Right lung (tissue), 5 donors: ENCODE results near the gene TRAK1. TPM values are rescaled to one million over a fixed set of nuclear protein-coding genes. Genes with fewer than 3 reads are reported as not detected.

Experiments
- DNase-seq, 2 donors: peaks; one replicate each; pipeline ENCODE4 v3.0.0-alpha.2; 2013
- polyA plus RNA-seq, 5 donors: library from polyadenylated mRNA; unstranded; fragments of 120-200 nt; gene quantifications; one replicate each; pipeline versions ENCODE4 v1.2.1 to v1.2.3, GENCODE V29; 2013; ENCODE audit warnings: inconsistent platforms in 1 of 5, low replicate concordance in 1 of 5; ENCODE audit not compliant: insufficient read length in 5 of 5, insufficient read depth in 1 of 5

The TRAK1 gene
- polyA plus RNA-seq, 5 donors = 28.0 to 31.9 (median 28.3) TPM

DNA sequence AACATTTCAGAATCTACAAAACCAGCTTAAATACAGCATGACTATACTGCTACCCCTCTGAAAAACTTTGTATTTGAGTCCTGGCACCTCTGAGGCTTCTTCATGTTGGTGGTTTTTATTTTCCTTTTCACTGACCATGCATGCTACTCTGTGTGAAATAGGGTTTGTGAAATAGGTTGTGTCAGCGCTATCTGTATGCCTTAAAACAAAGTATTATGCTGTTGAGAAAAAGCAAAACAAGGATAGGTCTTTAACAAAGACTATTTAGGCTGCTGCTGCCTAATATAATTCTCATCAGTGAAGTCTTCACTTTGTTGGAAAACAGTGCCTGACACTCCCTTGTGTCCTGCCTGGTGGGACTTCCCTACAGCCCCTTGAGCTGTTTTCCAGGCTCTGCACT, 28.7 kb upstream of the TRAK1 start:
- DNase-seq = no peak

DNA sequence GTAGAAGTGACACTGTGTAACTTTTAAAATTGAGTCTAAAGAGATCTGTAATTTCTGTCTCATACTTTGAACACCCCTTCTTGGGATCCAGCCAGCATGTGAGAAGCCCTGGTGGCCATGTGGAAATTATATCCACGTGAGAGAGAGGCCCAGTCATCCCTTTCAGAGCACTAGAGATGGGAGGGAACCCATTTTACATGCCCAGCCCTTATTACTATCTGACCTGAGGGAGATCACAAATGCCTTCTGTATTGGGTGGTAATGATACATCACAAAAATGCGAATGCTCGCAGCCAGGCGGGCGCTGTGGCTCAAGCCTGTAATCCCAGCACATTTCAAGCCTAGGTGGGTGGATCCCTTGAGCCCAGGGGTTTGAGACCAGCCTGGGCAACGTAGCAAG, 27.3 kb upstream of the TRAK1 start:
- DNase-seq = no peak

DNA sequence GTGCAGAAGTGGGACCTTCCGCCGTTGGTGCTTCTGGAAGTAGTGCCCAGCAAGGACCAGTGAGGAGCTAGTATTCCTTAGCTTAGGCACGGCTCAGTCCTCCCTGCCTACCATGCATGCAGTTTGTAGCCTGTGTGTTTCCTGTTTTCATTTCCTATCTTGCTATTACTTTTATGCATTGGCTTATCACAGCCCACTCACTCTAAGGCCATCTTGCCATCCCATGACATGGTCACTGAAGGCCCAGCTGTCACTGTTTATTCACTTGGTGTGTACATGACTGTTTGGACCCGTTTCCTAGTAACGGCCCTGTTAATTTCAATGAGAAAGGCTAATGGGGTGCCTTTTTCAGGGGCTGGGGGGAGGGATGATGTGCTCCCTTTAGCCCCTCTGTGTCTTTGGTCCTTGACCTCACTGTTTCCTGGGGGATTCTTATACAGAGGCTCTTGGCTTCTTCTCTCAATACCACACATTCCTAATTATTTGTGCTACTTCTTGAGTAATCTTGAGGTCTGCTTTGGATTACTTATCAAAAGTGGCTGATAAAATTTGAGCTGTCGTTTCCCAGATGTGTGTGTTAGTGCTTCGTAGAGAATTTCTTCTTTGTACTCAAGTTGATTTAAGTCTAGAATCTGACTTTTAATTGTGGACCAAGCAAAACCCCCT, 24.5 kb upstream of the TRAK1 start:
- peak; percentile 74 to 83 for DNase-seq

DNA sequence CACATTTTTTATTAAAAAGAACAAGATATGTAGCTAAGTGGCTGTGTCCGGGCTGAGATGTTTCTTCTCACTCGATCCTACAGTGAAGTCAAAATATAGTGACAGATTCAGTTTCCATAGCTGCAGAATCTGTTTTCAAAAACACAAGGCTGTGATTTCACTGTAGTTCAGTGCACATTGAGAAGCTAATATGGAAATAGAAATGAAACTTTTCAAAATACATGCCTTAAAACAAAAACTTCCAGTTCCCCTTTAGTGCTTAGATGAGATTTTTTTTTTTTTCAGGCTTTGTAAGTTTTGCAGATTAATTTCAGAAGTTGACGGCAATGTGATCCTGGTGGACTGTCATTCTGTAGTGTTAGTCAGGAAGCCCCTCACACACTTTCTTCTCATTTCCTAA, 23.8 kb upstream of the TRAK1 start:
- peak; percentile 80 to 85 for DNase-seq

DNA sequence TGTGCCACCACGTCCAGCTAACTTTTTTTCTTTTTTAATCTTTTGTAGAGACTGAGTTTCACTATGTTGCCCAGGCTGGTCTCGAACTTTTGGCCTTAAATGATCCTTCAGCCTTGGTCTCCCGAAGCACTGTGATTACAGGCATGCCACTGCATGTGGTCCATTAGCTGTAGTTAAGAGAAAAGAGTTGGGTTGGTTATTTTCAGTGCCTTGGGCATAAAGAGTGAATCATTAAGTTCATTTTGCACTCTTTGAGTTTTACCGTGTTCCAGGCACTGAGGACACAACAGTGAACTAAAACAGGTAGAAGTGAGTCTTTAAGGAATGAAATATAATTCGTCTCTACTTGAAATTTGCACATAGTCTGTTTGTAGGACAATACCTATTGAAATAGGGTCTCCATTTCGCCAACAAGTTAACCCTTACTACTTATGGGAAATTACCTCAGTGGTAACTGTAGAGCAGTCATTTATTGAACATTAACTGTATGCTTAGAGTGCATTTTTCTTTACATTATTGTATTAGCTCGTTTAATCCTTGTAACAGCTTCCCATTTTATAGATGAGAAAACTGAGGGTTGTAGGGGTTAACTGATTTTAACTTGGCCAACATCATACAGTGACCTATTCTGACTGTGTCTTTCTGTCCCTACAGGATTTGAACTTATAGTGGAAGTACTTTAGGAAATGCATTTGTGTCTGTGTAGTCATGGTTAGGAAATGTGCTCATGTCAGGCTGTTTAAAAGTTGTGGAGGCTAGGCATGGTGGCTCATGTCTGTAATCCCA, 22.7 kb upstream of the TRAK1 start:
- DNase-seq = no peak

DNA sequence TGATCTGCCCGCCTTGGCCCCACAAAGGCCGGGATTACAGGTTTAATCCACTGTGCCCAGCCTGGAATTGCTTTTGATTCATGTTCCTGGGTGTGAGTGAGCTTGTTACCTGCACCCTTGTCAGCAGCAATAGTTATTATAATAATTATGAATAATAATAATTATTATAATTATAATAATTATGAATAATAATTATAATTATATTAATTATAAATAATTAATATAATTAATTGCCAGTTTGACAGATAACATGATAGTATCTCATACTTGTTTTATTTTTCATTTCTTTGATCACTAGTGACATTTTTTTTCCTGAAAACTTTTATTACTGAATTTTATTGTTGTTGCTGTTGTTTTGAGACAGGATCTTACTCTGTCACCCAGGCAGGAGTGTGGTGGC, 21.1 kb upstream of the TRAK1 start:
- DNase-seq = no peak

DNA sequence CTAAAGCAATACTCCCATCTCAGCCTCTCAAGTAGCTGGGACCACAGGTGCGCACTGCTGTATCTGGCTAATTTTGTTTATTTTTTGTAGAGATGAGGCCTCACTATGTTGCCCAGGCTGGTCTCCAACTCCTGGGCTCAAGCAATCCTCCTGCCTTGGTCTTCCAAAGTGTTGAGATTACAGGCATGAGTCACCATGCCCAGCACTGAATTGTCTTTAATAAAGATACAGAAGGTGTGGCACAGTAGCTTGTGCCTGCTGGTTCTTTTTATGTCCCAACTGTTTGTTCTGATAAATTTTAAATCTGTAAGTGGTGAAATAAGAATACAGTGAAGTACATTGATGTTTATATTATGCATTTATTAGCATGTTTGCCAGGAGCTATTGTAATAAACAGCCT, 20.6 kb upstream of the TRAK1 start:
- DNase-seq = no peak

DNA sequence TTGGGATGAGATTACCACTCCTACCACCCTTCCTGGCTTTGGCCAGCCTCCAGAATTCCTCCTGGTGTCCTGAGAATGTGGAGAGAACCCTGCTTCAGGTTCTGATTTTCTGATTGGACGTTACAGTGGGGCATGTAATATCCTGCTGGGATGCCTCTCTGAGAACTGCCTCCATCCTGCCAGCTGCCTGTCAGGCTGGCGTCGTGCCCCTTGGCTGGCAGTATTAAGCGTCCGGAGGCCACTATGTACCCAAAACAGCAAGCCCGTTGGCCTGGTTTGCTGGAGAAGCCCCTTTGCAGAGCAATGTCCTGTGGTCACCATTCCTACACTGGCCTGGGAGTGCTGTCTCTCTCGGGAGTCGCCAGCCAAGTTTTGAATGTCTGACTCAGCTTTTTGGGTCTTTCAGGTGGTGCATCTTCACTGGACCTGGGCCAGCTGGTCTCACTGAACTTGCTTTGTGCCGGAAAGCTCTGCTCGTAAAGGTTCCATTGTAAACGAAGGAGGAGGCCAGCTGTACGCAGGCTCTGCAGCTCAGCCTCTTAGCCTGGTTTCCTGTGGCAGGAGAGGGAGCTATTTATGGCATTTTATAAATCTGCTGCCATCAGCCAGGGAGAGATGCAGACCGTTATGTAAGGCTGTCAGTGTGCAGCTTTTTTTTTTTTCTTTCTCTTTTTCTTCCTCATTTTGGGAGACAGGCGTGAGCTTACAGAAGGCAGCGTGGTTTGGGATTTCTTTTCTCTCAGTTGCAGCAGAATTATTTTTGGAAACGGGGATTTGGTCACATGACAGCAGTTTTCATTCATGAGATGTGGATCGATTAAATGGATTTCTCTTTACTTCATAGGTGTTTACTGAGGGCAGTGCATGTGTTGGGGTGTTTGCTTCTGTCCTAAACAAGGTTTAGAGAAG, 19.0 kb upstream of the TRAK1 start:
- peak; percentile 65 to 71 for DNase-seq

DNA sequence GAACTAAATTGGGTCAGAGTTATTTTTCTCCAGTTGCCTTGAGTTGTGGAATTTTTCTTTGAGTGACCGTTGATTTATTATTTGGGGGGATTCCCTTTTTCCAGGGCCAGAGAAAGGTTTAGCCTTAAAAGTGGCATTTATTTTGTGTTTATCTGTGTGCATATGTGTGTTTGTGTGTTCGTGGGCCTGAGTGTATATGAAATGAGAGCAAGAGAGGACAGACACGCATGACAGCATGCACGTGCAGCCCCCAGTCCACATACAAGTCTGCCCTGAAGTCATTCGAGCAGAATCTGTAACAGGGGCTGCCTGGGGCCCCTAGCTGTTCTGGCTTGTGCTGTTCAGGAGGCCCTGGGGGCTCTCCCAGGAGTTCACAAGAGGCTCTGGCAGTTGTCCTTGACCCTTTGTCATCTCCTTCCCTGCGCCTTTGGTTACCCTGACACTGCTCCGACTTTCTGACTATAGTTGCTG, 18.3 kb upstream of the TRAK1 start:
- DNase-seq = peak; percentile 45 to 61

DNA sequence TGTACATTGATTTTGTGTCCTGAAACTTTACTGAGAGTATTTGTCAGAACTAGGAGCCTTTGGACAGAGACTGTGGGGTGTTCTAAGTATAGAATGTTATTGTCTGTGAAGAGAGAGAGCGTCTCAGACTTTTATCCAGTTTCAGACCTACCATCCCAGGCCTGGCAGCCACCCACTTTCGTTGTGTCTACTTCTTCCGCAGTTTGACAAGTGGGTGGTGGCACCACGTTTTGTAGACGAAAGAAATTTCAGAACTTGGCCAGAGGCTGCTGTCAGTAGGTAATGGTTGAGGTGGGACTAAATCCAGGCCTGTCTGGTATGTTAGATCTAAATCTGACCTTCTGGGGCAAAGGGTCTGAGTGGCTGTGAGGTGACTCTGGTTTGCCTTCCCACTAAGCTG, 13.4 kb upstream of the TRAK1 start:
- no peak for DNase-seq

DNA sequence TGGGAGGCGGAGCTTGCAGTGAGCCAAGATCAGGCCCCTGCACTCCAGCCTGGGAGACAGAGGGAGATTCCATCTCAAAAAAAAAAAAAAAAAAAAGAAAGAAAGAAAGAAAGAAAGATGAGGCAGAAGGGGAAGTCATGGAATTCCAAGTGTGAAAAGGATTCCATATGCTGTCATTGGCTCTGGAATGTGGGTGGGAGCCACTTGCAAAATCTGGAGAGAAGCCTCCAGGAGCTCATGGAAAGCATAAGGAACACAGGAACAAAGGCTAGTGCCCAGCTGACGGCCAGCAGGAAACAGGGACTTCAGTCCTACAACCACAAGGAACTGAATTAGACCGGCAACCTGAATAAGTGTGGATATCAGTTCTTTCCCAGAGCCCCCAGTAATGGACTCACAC, 12.5 kb upstream of the TRAK1 start:
- no peak for DNase-seq

DNA sequence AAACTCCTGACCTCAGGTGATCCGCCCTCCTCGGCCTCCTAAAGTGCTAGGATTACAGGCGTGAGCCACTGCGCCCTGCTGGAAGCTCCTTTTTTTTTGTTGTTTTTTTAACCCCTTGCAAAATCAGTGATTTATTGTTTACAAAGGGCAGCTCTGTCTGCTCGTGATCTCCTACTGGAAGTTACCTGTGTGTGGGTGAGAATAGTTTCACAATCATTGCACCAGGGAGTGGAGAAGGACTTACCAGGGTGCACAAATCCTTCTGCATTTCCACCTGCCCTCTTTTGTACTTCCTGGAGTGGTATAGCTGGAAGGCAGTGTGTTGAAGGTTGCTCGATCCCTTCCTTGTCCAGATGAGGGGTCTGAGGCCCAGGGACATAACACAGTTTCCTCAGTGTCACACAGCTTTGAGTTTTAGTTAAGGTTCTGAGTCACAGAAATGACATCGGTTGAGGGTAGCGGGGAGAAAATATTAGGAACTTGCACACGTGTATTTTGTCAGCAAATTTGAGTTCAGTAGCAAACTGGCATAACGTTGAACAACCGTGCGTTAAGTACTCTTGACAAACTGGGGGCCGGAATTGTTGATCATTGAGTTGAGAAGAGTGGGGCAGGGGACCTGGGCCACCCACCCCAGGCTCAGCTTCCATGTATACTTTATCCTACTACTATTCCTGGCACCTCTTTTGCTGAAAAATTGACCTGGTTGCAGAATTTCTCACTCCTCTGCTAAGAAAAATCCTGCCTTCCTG, 11.3 kb upstream of the TRAK1 start:
- DNase-seq = no peak

DNA sequence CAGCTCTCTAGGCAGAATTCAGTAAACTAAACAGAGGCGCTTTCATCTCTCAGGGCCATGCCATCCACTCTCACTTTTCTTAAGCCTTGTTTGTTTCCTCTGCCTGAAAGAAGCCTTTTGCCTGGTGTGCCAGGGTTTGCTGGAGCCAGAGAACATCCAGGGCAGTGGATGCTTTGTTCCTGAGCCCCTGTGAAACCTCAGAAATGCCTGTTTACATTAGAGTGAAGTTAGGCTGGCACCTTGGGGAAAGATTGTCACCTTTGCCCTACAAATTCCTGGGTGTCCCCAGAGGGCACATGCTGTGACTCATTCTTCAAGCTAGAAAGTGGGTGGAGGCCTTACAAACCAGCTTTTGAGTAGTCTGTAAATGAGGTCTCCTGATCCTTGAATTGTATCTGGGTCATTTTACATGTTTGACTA, 10.7 kb upstream of the TRAK1 start:
- DNase-seq = no peak

DNA sequence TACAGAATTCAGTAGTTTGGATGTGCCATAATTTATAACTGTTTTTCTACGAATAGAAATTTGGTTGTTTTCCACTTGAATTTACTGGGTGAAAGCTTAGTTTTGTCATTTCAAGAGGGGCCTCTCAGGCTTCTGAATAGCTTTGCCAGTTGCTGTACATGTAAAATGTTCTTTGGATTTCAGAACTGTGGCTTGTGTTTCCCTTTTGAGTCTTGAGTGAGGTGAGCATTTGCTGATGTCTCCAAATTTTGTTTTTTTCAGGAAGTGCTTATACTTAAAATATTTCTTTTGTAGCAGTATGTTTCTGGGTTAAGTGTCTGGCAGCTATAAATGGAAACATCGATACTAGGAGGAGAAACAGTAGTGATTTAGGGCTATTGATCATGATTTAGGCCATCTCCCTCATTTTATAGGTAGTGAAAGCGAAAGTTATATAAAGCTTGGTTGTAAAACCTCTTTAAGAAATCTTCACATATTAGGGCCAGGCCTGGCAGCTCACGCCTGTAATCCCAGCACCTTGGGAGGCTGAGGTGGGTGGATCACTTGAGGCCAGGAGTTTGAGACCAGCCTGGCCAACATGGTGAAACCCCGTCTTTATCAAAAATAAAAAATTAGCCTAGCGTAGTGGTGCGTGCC, 9.2 kb upstream of the TRAK1 start:
- DNase-seq = no peak

DNA sequence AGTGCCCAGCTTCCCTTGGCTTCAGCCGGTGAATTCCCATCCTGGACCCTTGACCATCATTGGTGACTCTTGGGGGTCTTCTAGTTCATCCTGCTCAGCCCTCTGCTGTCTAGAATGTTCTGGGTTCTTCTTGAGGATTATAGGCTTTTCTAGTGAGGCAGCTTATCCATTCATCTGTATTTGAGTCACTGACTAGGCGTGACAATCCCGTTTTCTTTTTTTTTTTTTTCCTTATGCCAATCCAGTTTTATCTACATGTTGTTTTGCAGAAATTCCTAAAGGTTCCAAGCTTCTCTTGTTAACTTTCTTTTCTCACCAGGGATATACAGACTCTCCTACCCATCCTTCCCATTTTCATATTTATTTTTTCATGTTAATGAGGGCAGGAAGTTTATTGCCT, 6.6 kb upstream of the TRAK1 start:
- no peak for DNase-seq

DNA sequence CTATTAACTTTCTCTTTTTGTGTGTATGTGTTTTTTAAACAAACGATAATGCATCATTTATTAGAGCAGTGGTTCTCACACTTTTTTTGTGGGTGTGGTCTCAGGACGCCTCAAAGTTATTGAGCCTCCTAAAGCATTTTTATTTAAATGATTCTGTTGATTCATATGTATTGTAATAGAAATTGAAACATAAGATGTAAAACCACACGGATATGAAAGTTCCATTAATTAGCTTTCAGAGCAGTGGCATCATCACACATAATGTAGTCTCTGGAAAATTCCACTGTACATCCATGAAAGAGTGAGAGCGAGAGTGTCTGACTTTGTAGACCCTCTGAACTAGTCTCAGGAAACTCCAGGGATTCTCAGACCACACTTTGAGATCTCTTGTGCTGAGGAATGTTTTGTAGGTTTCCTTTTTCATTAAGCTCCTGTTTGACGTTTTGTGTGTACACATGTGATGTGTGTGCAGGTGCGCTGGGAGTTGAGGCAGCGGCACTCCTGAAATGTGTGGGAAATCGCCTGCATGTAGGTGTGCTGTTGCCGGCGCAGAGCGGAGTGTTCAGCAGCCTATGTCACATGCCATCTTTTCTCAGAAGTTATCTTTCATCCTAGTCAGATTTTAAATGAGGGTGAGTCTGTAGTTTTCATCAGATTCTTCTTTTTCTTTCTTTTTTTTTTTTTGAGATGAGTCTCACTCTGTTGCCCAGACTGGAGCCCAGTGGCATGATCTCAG, 5.3 kb upstream of the TRAK1 start:
- DNase-seq = no peak

DNA sequence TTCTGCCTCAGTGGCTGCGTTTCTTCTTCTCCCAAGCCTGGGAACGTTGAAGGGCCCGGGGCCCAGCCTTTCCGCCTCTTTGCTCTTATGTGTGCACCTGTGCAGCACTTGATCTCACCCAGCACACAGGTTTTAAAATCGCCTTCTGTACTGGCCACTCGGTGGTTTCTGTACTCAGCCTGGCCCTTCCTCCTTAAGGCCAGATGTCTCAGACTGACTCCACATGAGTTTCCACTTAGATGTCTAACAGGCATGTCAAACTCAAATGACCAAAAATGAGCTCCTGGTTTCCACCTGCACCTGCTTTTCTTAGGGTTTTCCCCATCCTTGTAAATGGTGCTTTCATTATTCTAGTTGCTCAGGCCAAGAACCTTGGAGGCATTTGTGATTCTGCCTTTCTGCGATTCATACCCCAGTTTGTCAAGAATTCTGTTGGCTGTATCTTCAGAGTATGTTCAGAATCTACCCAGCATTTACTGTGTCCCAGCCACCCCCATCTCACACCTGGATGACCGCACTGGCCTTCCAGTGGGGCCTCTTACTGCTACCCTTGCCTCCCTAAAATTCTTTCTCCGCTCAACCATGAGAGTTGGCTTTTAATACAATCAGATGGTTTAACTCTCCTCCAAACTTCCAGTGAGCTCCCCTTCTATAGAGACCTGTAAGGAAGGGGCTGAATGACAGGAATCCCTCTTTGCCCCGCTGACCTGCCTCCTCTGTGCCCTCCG, 2.2 kb upstream of the TRAK1 start:
- no peak for DNase-seq

DNA sequence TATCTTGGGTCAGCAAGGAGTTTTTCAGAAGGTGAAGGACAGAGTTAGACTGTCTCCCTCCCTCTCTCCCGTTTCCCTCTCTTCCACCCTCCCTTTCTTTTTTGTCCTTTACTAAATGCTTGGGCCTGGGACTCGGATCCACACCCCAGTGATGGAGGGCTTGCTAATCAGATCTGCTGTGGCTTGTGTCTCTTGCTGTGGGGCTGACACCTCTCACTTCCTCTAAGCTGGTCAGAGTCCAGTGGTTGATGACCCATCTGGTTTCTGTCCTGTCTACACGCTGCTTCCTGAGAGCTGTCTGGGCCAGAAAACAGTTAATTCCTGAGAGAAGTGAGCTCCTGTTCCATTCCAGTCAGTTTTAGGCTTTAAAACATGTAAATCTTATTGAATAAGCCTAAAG, 849 bp downstream of the TRAK1 start:
- DNase-seq = no peak

DNA sequence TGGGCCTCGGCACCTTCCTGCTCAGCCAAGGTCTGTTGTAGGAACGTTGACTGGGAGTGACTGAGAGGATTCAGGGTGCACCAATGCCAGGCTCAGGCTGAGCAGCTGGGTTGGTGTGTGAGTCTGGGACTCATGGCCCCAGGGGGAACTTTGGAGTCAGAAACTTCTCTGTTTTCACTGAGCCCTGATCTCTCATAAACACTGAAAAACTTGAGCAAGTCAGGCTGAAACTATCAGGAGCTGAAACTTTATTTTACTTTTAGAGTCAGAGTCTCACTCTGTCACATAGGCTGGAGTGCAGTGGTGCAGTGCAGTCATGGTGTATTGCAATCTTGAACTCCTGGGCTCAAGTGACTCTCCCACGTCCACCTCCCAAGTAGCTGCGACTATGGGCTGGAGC, 3.0 kb downstream of the TRAK1 start:
- no peak for DNase-seq
